GM19023 (cell line): ENCODE data around the gene FKBP14.

ENCODE experiments used
- ATAC-seq: cut with Tn5 transposase; IDR thresholded peaks from one replicate; pipeline ENCODE4 v1.9.1; 2021; ENCODE audit warnings: mild to moderate bottlenecking, moderate library complexity; ENCODE audit not compliant: unreplicated experiment

The FKBP14 gene

DNA sequence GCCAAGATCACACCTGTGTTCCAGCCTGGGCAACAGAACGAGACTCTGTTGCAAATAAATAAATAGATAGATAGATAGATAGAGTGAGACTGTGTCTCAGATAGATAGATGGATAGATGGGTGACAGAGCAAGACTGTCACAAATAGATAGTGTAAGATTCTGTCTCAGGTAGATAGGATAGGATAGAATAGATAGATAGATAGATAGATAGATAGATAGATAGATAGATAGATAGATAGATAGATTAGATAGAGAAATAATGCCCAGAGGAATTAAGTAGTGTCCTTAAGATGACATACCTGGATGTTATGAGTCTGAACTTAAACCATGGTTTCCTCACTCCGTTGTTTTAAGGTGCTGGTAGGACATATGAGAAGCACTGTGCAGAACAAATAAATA is 9.7 kb upstream of the FKBP14 start:
- no peak for ATAC-seq

- ATAC-seq, result no peak
Measured at GRCh38 chr7:30034501-30034900, 8.0 kb upstream of the FKBP14 start.

DNA sequence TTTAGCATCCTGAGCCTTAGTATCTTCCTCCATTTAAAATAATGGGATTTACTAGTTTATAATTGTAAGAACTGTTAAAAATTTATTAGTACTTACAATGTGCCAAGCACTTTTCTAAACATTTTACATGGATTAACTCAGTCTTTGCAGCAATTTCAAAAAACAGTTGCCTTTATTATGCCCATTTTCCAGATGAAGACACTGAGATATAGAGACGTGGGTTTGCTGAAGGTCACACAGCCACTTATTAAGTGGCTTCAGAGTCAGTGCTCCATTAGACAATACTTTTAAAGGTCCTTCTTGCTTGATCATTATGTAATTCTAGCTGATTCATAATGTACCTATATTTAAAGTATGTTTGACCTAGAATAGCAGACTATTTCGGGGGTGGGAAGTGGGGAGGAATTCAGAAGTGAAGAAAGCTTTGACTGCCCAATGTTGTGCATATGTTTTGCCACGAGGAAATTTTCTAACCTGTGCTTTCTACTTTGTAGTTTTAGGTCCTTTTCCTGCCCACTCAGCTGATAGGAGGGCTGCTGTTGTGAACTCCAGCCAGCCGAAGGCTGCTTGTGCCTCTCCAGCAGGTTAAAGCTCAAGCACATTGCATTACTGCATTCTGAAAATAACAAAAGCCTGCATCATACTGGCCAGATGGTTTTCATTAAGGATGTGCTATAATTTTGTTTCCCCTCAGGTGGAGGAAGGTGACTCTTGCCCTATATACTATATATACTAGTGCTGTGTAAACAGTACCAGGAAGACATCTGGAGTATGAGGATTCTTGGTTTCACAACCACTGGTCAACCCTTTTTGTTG is 6.0 kb upstream of the FKBP14 start:
- no peak for ATAC-seq

- ATAC-seq, result no peak
Measured at GRCh38 chr7:30029696-30030095, 3.2 kb upstream of the FKBP14 start.

- peak; percentile 30 for ATAC-seq
Measured at GRCh38 chr7:30028749-30029635, 2.5 kb upstream of the FKBP14 start.

DNA sequence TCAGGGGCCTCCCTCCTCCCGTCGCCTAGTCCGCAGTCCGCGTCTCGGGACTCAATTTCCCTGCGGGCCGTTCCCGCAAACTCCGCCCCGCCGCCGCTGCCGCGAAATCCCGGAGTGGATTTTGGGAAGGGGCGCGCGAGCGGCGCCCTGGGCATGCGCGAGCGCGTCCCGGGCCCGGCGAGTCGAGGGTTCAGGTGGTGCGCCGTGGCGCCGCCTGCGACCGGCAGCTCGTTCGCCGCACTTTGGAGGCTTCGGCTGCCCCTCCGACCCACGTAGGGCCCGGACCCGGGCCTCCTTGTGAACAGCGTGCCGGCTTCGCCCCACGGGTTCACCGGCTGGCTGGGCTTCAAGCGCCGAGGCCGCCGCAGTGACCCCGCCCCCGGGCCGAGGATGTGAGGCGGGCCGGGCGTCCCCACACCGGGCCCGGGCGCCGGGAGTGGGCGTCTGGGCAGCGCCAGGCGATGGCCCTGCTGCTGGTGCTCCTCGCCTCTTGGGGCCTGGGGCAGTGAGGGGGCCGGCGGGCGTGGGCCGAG is 1.8 kb upstream of the FKBP14 start, which contains the start of gene PLEKHA8:
PLEKHA8 (plus strand) TSS at position 197 of the 533 bp plus-strand sequence. CDS start 351 bp downstream, outside the sequence.
- peak; percentile 45 for ATAC-seq

GRCh38 chr7:30027740-30028215 is 1.3 kb upstream of the FKBP14 start:
- peak; percentile 1 for ATAC-seq

- ATAC-seq, result no peak
Measured at GRCh38 chr7:30027065-30027456, 559 bp upstream of the FKBP14 start.

DNA sequence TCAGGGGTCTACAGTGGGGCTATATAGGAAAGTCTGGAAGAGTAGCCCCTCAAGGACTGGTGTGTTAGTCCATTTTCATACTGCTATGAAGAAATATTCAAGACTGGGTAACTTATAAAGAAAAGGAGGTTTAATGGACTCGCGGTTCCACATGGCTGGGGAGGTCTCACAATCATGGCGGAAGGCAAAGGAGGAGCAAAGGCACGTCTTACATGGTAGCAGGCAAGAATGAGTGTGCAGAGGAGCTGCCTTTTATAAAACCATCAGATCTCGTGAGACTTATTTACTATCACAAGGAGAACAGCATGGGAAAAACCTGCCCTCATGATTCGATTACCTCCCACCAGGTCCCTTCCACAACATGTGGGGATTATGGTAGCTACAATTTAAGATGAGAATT is 3.0 kb downstream of the FKBP14 start:
- no peak for ATAC-seq

DNA sequence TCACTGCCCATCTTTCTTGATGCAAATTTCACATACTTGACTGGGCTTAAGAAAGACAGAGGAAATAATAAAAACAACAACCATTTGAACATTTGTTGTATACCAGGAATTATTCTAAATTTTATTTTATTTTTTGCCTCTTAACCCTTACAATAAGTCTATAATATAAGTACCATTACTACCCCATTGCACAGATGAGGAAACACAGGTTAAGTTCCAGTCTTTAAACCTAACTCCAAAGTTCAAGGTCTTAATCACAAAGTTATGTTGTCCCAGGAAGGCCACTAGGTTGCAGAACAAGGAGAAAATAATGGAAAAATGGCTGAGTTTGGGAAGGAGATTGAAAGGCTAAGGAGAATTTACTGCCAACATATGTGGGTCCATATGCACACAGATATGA is 3.5 kb downstream of the FKBP14 start:
- ATAC-seq, result no peak

DNA sequence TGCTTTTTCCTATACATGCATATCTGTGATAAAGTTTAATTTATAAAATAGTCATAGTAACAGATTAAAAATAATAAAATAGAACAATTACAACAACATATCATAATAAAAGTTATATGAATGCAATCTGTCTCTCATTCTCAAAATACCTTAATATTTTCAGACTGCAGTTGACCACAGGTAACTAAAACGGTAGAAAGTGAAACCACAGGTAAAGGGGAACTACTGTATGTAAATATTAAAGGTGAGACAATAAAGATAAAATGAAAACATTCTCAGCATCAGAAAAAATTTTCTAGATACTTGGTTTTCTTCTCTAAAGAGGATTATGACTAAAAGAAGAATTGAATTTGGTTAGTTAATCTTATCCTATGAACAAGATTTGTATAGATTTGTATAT is 6.0 kb downstream of the FKBP14 start:
- no peak for ATAC-seq

DNA sequence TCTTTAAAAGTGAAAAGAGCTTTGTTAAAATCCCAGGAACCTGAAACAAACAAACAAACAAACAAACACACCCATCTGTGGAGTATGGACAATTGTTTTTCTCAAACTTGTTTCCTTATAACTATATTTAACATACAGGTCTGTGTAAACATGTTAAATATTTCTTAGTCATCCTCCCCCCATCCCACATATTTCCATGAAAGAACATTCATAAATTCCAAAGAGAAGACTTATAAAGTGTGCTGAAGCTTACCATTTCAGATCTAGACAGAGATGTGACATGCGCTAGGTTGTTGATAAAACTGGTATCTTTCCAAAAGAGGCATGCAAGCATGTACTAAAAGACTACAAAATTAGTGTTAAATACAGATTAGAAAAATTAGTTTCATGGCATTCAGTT is 6.5 kb downstream of the FKBP14 start:
- no peak for ATAC-seq

DNA sequence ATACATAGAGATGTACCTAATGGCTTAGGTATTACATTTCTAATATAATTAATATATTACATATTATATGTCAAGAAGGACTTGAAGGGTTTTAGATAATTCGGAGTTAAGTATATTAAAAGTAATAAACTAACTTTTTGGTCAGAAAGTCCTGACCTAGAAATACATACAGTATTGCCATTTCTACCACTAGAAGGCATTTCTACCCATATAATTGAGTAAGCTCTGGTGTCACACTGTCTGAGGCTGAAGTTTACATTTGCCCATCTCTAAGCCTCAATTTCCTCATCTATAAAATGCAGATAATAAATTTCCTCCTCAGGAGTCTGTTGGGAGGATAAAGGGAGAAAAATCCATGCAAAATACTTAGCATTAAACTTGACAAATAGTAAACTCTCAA is 7.1 kb downstream of the FKBP14 start:
- ATAC-seq, result no peak

- no peak for ATAC-seq
Measured at GRCh38 chr7:30018451-30018850, 8.1 kb downstream of the FKBP14 start.

- no peak for ATAC-seq
Measured at GRCh38 chr7:30012757-30013156, 13.7 kb downstream of the FKBP14 start.

- ATAC-seq, result no peak
Measured at GRCh38 chr7:30010021-30010420, 16.5 kb downstream of the FKBP14 start.

DNA sequence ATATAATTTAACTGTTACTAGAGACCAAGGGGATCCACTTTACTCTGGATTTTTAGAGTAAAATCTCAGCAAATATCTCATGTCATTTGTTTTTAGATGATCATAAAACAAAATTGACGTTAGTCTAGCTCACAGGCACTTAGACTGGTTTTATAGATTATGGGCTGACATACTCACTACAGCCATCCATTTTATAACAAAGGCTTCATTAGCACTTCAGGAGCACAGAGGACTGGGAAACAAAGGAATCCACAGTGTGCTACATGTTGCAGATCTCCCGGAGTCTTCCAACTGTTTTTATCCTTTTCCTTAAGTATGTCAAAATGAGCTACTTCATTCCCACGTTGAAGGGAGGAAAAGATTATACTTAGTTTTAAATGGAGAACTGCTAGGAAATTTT is 21.0 kb downstream of the FKBP14 start:
- no peak for ATAC-seq

DNA sequence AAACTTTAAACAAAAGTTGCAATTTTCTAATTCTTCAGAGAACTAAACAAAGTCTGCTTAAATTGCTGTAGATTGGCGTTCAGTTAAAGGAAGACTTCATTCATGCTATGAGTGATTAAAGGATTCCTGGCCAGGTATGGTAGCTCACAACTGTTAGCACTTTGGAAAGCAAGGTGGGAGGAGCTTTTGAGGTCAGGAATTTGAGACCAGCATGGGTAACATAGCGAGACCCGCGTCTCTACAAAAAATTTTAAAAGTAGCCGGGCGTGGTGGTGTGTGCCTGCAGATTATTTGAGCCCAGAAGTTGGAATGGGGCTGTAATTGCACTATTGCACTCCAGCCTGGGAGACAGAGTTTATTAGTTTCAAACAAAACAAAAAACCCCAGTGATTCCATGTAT is 23.4 kb downstream of the FKBP14 start:
- ATAC-seq, result no peak

- ATAC-seq, result no peak
Measured at GRCh38 chr7:30001998-30002397, 24.5 kb downstream of the FKBP14 start.

- ATAC-seq, result no peak
Measured at GRCh38 chr7:29998489-29998888, 28.0 kb downstream of the FKBP14 start.

DNA sequence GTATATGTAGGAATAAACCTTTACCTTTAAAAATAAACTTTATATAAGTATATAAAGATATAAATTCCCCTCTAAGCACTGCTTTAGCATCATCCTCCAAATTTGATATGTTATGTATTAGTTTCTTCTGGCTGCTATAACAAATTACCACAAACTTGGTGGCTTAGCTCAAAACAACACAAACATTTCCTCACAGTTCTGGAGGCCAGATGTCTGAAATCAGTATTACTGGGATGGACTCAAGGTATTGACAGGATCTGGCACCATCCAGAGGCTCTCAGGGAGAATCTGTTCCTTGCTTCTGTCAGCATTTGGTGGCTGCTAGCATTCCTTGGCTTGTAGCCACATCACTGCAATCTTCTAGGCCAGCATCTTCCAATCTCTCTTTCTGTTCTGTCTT is 30.2 kb downstream of the FKBP14 start:
- ATAC-seq, result no peak

- ATAC-seq, result no peak
Measured at GRCh38 chr7:29995652-29996051, 30.9 kb downstream of the FKBP14 start.
